Psoas muscle (tissue), 8 donors: ENCODE data around the gene SETD4. TPM values are rescaled to one million over a fixed set of nuclear protein-coding genes. Genes with fewer than 3 reads are reported as not detected.

Source experiments
- ATAC-seq, 4 donors: fragments of 200-7000 bp; cut with Tn5 transposase; one replicate each; pipeline ENCODE4 v1.9.1; 2020; ENCODE audit warnings: moderate library complexity in 3 of 4, mild to moderate bottlenecking in 2 of 4
- DNase-seq, 2 donors: peaks; one replicate each; pipeline ENCODE4 v3.0.0-alpha.2; 2020
- H3K27ac ChIP-seq: fragments of 200-600 bp; one replicate; pipeline ENCODE4 v1.8.0; 2022
- H3K27me3 ChIP-seq, 3 donors: fragments of 200-600 bp in 1 of 3; one replicate each; pipeline versions ENCODE4 v1.6.1 to v1.8.0; 2013 to 2022; ENCODE audit warnings: low read length in 2 of 3, mild to moderate bottlenecking in 2 of 3, moderate library complexity in 1 of 3; ENCODE audit not compliant: insufficient read depth in 3 of 3
- H3K36me3 ChIP-seq, 2 donors: fragments of 200-600 bp in 1 of 2; one replicate each; pipeline versions ENCODE4 v1.6.1 to v1.8.0; 2013 to 2022; ENCODE audit warnings: low read depth in 1 of 2, mild to moderate bottlenecking in 1 of 2, moderate library complexity in 1 of 2; ENCODE audit not compliant: insufficient read depth in 1 of 2
- H3K4me1 ChIP-seq: fragments of 200-600 bp; one replicate; pipeline ENCODE4 v1.8.0; 2022
- H3K4me3 ChIP-seq: fragments of 200-600 bp; one replicate; pipeline ENCODE4 v1.8.0; 2022; ENCODE audit warnings: mild to moderate bottlenecking
- H3K9me3 ChIP-seq: fragments of 200-600 bp; one replicate; pipeline ENCODE4 v1.8.0; 2022
- CTCF ChIP-seq: fragments of 200-600 bp; IDR thresholded peaks from one replicate; pipeline ENCODE4 v1.8.0; 2022; ENCODE audit warnings: antibody characterized with exemption
- WGBS, 3 donors: extraction: QIAGEN DNeasy Blood & Tissue Kit; methylation state at CpG; one replicate each; pipeline versions ENCODE4 v1.1.6 to v1.1.7; 2013; 5-methylcytosine and 5-hydroxymethylcytosine counted together
- intact Hi-C, 2 donors: fragments of 100-400 bp; cut with DNase I; formaldehyde crosslinking; loops; one replicate each; pipeline versions ENCODE4 v1.11.0 to v1.14.2; 2022
- polyA plus RNA-seq, 3 donors: library from polyadenylated mRNA; stranded (reverse); fragments of 200-250 nt; gene quantifications; one replicate each; pipeline ENCODE4 v1.2.3, GENCODE V29; 2013
- total RNA-seq, 4 donors: library from RNA; stranded (reverse); fragmentation: NEBNext Ultra II Directional in 2 of 4; extraction: Animal tissue kit (Norgen Biotek cat#: 25700) in 2 of 4; gene quantifications; one replicate each; pipeline versions ENCODE4 v1.2.1 to v1.2.4, GENCODE V29; 2021 to 2023
- donor health status: healthy with polysubstance abuse.
- donor health status: DM: no; HTN: no; CAD: no; lungs with moderate emphysema.
- donor health status: Bipolar disorder and iron deficiency.
- donor health status: healthy.
- donor health status: DM: yes; HTN: yes; CAD: no.
- donor health status: DM: no; HTN: no; CAD: no.
- donor health status: DM: no; HTN: no; CAD: no.
- donor health status: DM: yes; HTN: yes; CAD: no.

The SETD4 gene
- total and polyA plus RNA-seq, 7 donors: 6.5 to 17.9 (median 11.6) TPM

- H3K9me3 ChIP-seq: no peaks in the 10 kb centered on the region
- ATAC-seq (peak; percentile 84 to 99 (median 98)), DNase-seq (no peak)
- TF ChIP-seq CTCF: no peak
- intact Hi-C loops: no loop called here
- H3K27ac ChIP-seq: no peak overlapping the region
- WGBS, 3 donors: 53 to 56% (median 55%) methylated on average over 8 of the region's 8 CpGs
- H3K27me3 ChIP-seq: no peaks in the 10 kb centered on the region
- no peaks in the 10 kb centered on the region for H3K36me3 ChIP-seq
- H3K4me1 ChIP-seq: no peaks in the 10 kb centered on the region
- H3K4me3 ChIP-seq: no peak overlapping the region
Observed at GRCh38 chr21:36097427-36098181, 37.3 kb upstream of the SETD4 start.

- ATAC-seq: no peak
- no peak for TF ChIP-seq CTCF
- 67 to 75% (median 69%) methylated on average over 1 of the region's 1 CpG for WGBS, 3 donors
- Histone ChIP-seq H3K27me3 (no peaks in the 10 kb centered on the region), H3K9me3 (no peaks in the 10 kb centered on the region), H3K36me3 (no peaks in the 10 kb centered on the region), H3K4me1 (no peaks in the 10 kb centered on the region), H3K4me3 (no peak overlapping the region), H3K27ac (no peak overlapping the region)
- intact Hi-C loops: no loop called here
- no peak for DNase-seq
Observed at GRCh38 chr21:36096398-36097290, 36.3 kb upstream of the SETD4 start.

GRCh38 chr21:36093512-36093911, 33.2 kb upstream of the SETD4 start:
- TF ChIP-seq CTCF: no peak
- Histone ChIP-seq H3K27ac (no peak overlapping the region), H3K4me3 (no peak overlapping the region), H3K9me3 (no peaks in the 10 kb centered on the region), H3K36me3 (no peaks in the 10 kb centered on the region), H3K27me3 (no peaks in the 10 kb centered on the region), H3K4me1 (peaks cover under 1% of the 10 kb centered on the region)
- WGBS, 3 donors: 88 to 95% (median 95%) methylated on average over 1 of the region's 1 CpG
- intact Hi-C loops: no loop called here
- ATAC-seq (no peak), DNase-seq (no peak)

- H3K27ac ChIP-seq: no peak overlapping the region
- no peaks in the 10 kb centered on the region for H3K36me3 ChIP-seq
- no peaks in the 10 kb centered on the region for H3K27me3 ChIP-seq
- H3K4me3 ChIP-seq: no peak overlapping the region
- TF ChIP-seq CTCF: no peak
- no peak for DNase-seq
- H3K4me1 ChIP-seq: peaks cover 8% of the 10 kb centered on the region
- H3K9me3 ChIP-seq: no peaks in the 10 kb centered on the region
- no peak for ATAC-seq
- intact Hi-C loops: no loop called here
Observed at GRCh38 chr21:36092681-36093080, 32.4 kb upstream of the SETD4 start.
